HCT116 (cell line): Measurements from ENCODE around the gene TOP2B. TPM values are rescaled to one million over a fixed set of nuclear protein-coding genes. Genes with fewer than 3 reads are reported as not detected.

ENCODE experiments used
- ATAC-seq: fragments of 200-7000 bp; cut with Tn5 transposase; 2 replicates; pipeline ENCODE4 v1.9.1; 2020; ENCODE audit warnings: mild to moderate bottlenecking, moderate library complexity
- BruUV-seq: library from RNA; stranded (reverse); fragments of 400-500 nt; replicated peaks from 2 replicates; lab custom pipeline; 2021; lab: Mats Ljungman, UMichigan
- CTCF ChIA-PET: fragments of 300-600 bp; sonication (Branson Sonifier 250); formaldehyde crosslinking; loops from one replicate; lab custom pipeline; 2021; ENCODE audit warnings: antibody characterized with exemption; lab: Charles Lee
- POLR2A ChIA-PET: fragments of 300-600, 350-600 bp; sonication (Branson Sonifier 250); formaldehyde crosslinking; loops from one replicate; lab custom pipeline; 2021; ENCODE audit warnings: antibody characterized with exemption; lab: Charles Lee
- RAD21 ChIA-PET, 2 experiments: fragments of 300-600 bp; sonication (Branson Sonifier 250); formaldehyde crosslinking; loops; one replicate each; lab custom pipeline; 2023; ENCODE audit warnings: low total read pairs in 2 of 2; ENCODE audit not compliant: uncharacterized antibody in 2 of 2, unreplicated experiment in 2 of 2, low non-redundant PET in 1 of 2; lab: Charles Lee
- DNase-seq: peaks from one replicate; pipeline ENCODE4 v3.0.0-alpha.2; 2010; ENCODE audit warnings: low read depth, low spot score
- H2AFZ ChIP-seq: fragments of 200-600 bp; shearing (Covaris generic), sonication (generic); 2 replicates; pipeline ENCODE4 v1.6.1; 2017; ENCODE audit warnings: low read depth, mixed run types, mixed read lengths, antibody characterized with exemption, low read length; ENCODE audit not compliant: poor library complexity, severe bottlenecking
- H3K27ac ChIP-seq: 2 replicates; pipeline ENCODE4 v1.5.1; 2012; ENCODE audit warnings: low read depth, low read length
- H3K27me3 ChIP-seq: fragments of 200-600 bp; sonication (generic); 2 replicates; pipeline ENCODE4 v1.6.1; 2016; ENCODE audit warnings: mixed run types, low read length, mixed read lengths; ENCODE audit not compliant: insufficient read depth
- H3K36me3 ChIP-seq, 2 experiments: fragments of 200-500 bp in 1 of 2; fragments of 200-600 bp in 1 of 2; sonication (Bioruptor generic) in 1 of 2; sonication (generic) in 1 of 2; 2 replicates each; pipeline versions ENCODE4 v1.5.1 to v1.6.1; 2014 to 2016; ENCODE audit warnings: low read length in 2 of 2, inconsistent platforms in 1 of 2, mixed read lengths in 1 of 2, mixed run types in 1 of 2; ENCODE audit not compliant: insufficient read depth in 2 of 2, control insufficient read depth in 1 of 2
- H3K4me1 ChIP-seq, 2 experiments: fragments of 200-600 bp in 1 of 2; sonication (generic) in 1 of 2; 2 replicates each; pipeline versions ENCODE4 v1.5.1 to v1.6.1; 2012 to 2017; ENCODE audit warnings: low read length in 2 of 2, inconsistent platforms in 1 of 2, mild to moderate bottlenecking in 1 of 2, mixed read lengths in 1 of 2, mixed run types in 1 of 2, moderate library complexity in 1 of 2; ENCODE audit not compliant: insufficient read depth in 2 of 2, control insufficient read depth in 1 of 2
- H3K4me2 ChIP-seq: fragments of 200-600 bp; sonication (generic); 2 replicates; pipeline ENCODE4 v1.6.1; 2017; ENCODE audit warnings: mixed run types, low read length, mixed read lengths
- H3K4me3 ChIP-seq, 2 experiments: fragments of 200-600 bp in 1 of 2; sonication (generic) in 1 of 2; replicated peaks in 1 of 2; 2 replicates each; pipeline ENCODE4 v1.5.1; 2011 to 2016; ENCODE audit warnings: low read length in 2 of 2, control low read depth in 1 of 2, low read depth in 1 of 2, mild to moderate bottlenecking in 1 of 2, mixed read lengths in 1 of 2, mixed run types in 1 of 2
- H3K79me2 ChIP-seq: fragments of 200-600 bp; sonication (generic); 2 replicates; pipeline ENCODE4 v1.6.1; 2017; ENCODE audit warnings: mild to moderate bottlenecking, mixed run types, low read length, moderate library complexity, mixed read lengths; ENCODE audit not compliant: insufficient read depth
- H3K9ac ChIP-seq: fragments of 200-600 bp; sonication (generic); 2 replicates; pipeline ENCODE4 v1.6.1; 2016; ENCODE audit warnings: low read length, mixed read lengths
- H3K9me2 ChIP-seq: fragments of 200-600 bp; sonication (generic), shearing (Covaris generic); 2 replicates; pipeline ENCODE4 v1.6.1; 2017; ENCODE audit warnings: mixed run types, mild to moderate bottlenecking, moderate library complexity; ENCODE audit not compliant: insufficient read depth
- H3K9me3 ChIP-seq, 2 experiments: fragments of 200-500 bp in 1 of 2; fragments of 200-600 bp in 1 of 2; sonication (Bioruptor generic) in 1 of 2; sonication (generic) in 1 of 2; 2 replicates each; pipeline ENCODE4 v1.6.1; 2014 to 2017; ENCODE audit warnings: low read length in 2 of 2, mixed read lengths in 2 of 2, inconsistent platforms in 1 of 2, low read depth in 1 of 2, mild to moderate bottlenecking in 1 of 2, mixed run types in 1 of 2, moderate library complexity in 1 of 2; ENCODE audit not compliant: control insufficient read depth in 1 of 2, insufficient read depth in 1 of 2
- H4K20me1 ChIP-seq: fragments of 200-600 bp; sonication (generic), shearing (Covaris generic); 2 replicates; pipeline ENCODE4 v1.6.1; 2017; ENCODE audit warnings: mixed run types, mild to moderate bottlenecking, moderate library complexity; ENCODE audit not compliant: insufficient read depth
- CBX3 ChIP-seq: IDR thresholded peaks from 2 replicates; pipeline ENCODE4 v1.6.1; 2012; ENCODE audit warnings: low read depth
- CTCF ChIP-seq, 3 experiments: fragments of 200-600 bp in 1 of 3; sonication (generic) in 1 of 3; IDR thresholded peaks in 2 of 3; conservative IDR thresholded peaks in 1 of 3; 2 replicates each; pipeline ENCODE4 v1.5.1; 2012 to 2017; ENCODE audit warnings: low read depth in 2 of 3, low read length in 2 of 3, antibody characterized with exemption in 1 of 3, borderline replicate concordance in 1 of 3, control low read depth in 1 of 3, mild to moderate bottlenecking in 1 of 3, mixed read lengths in 1 of 3, mixed run types in 1 of 3, moderate library complexity in 1 of 3; ENCODE audit not compliant: insufficient read depth in 1 of 3
- ELF1 ChIP-seq: IDR thresholded peaks from 2 replicates; pipeline ENCODE4 v1.6.1; 2012; ENCODE audit warnings: low read depth, borderline replicate concordance
- EZH2 ChIP-seq: fragments of 200-600 bp; sonication (generic); IDR thresholded peaks from 2 replicates; pipeline ENCODE4 v1.6.1; 2017; ENCODE audit warnings: antibody characterized with exemption, mixed run types
- JUND ChIP-seq: IDR thresholded peaks from 2 replicates; pipeline ENCODE4 v1.6.1; 2012
- RAD21 ChIP-seq: IDR thresholded peaks from 2 replicates; pipeline ENCODE4 v1.6.1; 2012; ENCODE audit warnings: low read depth, mild to moderate bottlenecking
- SIN3A ChIP-seq: IDR thresholded peaks from 2 replicates; pipeline ENCODE4 v1.6.1; 2012; ENCODE audit warnings: low read depth
- TCF7L2 ChIP-seq: IDR thresholded peaks from 2 replicates; pipeline ENCODE4 v1.7.0; 2011; ENCODE audit warnings: borderline replicate concordance, inconsistent platforms; ENCODE audit not compliant: insufficient read depth, insufficient read length; ENCODE audit errors: extremely low read depth
- YY1 ChIP-seq: IDR thresholded peaks from 2 replicates; pipeline ENCODE4 v1.6.1; 2011; ENCODE audit warnings: low read length, low read depth, moderate library complexity, mild to moderate bottlenecking; ENCODE audit not compliant: insufficient replicate concordance; ENCODE audit errors: extremely low read depth
- ZFX ChIP-seq: fragments of 450-650 bp; IDR thresholded peaks from 2 replicates; pipeline ENCODE4 v1.6.1; 2017
- intact Hi-C: fragments of 100-400 bp; cut with micrococcal nuclease; formaldehyde crosslinking; loops from 2 replicates; pipeline ENCODE4 v1.10.0; 2022
- total RNA-seq: library from RNA; stranded (reverse); gene quantifications from one replicate; pipeline ENCODE4 v1.2.1, GENCODE V29; 2021; ENCODE audit not compliant: unreplicated experiment
- TF ChIP-seq, protein P1 (sequence below): IDR thresholded peaks from 2 replicates; pipeline ENCODE4 v1.6.1; 2012

The TOP2B gene
- total RNA-seq, 1 experiment from 2014 or later = 101 TPM

DNA sequence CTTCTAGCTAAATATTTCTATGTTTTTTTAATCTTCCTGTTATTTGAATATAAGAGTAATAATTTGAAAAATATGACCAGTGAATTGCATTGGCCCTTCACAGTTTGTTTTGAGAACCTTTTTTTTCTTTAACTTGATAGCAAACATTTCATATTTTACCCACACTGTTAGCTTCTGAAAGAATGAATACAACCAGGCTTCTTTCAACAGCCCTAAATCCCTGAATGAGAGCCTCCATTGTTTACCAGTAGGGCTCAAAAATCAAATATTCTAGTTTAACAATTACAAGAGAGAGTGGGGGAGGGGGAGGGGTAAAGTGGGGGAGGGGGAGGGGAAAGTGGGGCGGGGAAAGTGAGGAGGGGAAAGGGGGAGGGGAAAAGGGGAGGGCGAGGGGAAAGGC, 14.5 kb upstream of the TOP2B start:
- Histone ChIP-seq H3K4me3 (no peak overlapping the region), H3K4me2 (no peak overlapping the region), H3K9ac (no peak overlapping the region), H3K4me1 (no peaks in the 10 kb centered on the region), H4K20me1 (no peaks in the 10 kb centered on the region; the same call in 1 of the 2 replicates), H3K9me2 (no peaks in the 10 kb centered on the region), H3K36me3 (no peaks in the 10 kb centered on the region), H3K79me2 (no peaks in the 10 kb centered on the region), H2AFZ (no peak overlapping the region), H3K27me3 (no peaks in the 10 kb centered on the region), H3K27ac (no peak overlapping the region), H3K9me3 (no peaks in the 10 kb centered on the region)
- intact Hi-C loops = no loop called here
- ChIA-PET RAD21 (no interaction called here), POLR2A (no interaction called here), CTCF (no interaction called here)
- no peak for TF ChIP-seq CBX3
- no peak for TF ChIP-seq SIN3A
- TF ChIP-seq TCF7L2 = no peak
- TF ChIP-seq YY1 = no peak
- no peak for TF ChIP-seq ZFX
- TF ChIP-seq, protein P1, sequence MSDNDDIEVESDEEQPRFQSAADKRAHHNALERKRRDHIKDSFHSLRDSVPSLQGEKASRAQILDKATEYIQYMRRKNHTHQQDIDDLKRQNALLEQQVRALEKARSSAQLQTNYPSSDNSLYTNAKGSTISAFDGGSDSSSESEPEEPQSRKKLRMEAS = no peak
- TF ChIP-seq ELF1 = no peak
- TF ChIP-seq JUND = no peak
- no peak for TF ChIP-seq RAD21
- TF ChIP-seq EZH2 = no peak
- no peak for TF ChIP-seq CTCF (IDR thresholded peaks at IDR 0.05 in 2 of 3, conservative IDR thresholded peaks at IDR 0.05 in 1 of 3; ENCODE audit: borderline replicate concordance in 1 of 3, insufficient read depth in 1 of 3, low read depth in 2 of 3, low read length in 2 of 3)
- ATAC-seq (no peak), DNase-seq (no peak)
- BruUV-seq = no TSS peak
